Gastroesophageal sphincter (tissue), 3 donors: ENCODE results near the gene GDF7.

Experiments
- EP300 ChIP-seq: sonication (generic); formaldehyde crosslinking; IDR thresholded peaks from one replicate; pipeline ENCODE4 v1.6.1; 2017; ENCODE audit warnings: antibody characterized with exemption, mild to moderate bottlenecking
- TF ChIP-seq, protein P1 (sequence below), 4 experiments: fragments of 200-600 bp in 2 of 4; fragments of 450-650 bp in 2 of 4; sonication (generic) in 1 of 4; IDR thresholded peaks; one replicate each; pipeline ENCODE4 v1.5.1; 2017 to 2019; ENCODE audit warnings: antibody characterized with exemption in 4 of 4, mild to moderate bottlenecking in 2 of 4, moderate library complexity in 2 of 4

DNA sequence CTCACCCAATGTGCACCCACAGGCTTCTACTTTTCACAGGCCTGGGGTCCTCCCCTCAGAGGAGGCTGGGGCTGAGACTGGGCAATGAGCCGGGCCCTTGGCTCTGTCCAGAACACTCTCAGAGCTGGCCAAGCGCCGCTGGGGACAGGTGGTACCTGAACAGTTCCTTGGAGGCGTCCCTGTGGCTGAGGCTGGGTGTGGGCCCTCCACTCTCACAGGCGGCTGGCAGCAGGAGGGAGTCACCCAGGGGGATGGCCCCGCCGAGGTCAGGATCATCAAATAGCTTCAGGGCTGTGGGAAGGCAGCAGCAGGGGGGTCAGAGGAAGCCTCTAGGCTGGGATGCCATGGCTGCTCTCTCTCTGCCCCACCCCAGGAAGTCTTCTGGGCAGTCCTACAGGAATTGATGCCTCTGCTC is 43.2 kb upstream of the GDF7 start:
- TF ChIP-seq, protein P1, sequence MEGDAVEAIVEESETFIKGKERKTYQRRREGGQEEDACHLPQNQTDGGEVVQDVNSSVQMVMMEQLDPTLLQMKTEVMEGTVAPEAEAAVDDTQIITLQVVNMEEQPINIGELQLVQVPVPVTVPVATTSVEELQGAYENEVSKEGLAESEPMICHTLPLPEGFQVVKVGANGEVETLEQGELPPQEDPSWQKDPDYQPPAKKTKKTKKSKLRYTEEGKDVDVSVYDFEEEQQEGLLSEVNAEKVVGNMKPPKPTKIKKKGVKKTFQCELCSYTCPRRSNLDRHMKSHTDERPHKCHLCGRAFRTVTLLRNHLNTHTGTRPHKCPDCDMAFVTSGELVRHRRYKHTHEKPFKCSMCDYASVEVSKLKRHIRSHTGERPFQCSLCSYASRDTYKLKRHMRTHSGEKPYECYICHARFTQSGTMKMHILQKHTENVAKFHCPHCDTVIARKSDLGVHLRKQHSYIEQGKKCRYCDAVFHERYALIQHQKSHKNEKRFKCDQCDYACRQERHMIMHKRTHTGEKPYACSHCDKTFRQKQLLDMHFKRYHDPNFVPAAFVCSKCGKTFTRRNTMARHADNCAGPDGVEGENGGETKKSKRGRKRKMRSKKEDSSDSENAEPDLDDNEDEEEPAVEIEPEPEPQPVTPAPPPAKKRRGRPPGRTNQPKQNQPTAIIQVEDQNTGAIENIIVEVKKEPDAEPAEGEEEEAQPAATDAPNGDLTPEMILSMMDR (IDR thresholded peaks at IDR 0.05) = no peak
- no peak for TF ChIP-seq EP300
